Amniotic epithelial cell (primary cell): ENCODE measurements around the gene CTDP1.
"Not testable (repeated sequence)": the region's sequence is repeated elsewhere in the genome, so short reads cannot be mapped to it uniquely, and the experiment has no call there.

Experiments
- DNase-seq: peaks from one replicate; pipeline ENCODE4 v3.0.0-alpha.2; 2010; ENCODE audit warnings: low read depth

CTDP1 gene

DNA sequence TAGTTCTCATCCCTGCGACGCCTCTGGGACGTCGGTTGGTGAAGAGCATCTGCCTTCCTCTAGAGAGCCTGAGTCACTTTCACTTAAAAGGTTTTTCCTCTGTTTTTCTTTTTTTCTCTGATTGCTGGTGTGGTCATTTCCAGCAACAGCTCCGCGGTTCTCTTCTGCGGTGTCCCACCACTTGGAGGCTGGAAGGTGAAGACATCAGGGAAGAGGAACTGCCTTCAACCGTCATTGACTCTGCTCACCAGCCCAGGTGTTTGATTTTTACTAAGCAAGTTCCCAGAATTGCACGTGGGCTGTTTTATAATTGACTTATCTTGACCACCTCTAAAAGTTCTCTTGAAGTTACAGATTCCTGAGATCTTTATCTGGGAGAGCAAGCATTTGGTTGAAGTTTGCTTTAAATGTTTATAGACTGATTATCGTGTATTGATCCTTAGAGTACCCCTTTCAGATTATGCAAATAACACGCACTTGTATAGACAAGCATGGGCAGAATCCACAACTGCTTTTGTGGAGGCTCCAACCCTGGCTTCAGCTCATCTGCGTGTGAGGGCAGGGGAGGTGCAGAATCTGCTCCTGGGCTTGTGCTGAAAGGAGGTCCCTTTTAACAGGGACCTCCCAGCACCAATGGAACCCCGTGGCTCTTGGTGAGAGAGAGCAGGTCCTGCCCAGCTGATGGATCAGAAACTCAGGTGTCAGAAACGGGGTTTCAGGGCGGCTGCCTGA is 3.5 kb downstream of the CTDP1 start:
- DNase-seq = no peak

DNA sequence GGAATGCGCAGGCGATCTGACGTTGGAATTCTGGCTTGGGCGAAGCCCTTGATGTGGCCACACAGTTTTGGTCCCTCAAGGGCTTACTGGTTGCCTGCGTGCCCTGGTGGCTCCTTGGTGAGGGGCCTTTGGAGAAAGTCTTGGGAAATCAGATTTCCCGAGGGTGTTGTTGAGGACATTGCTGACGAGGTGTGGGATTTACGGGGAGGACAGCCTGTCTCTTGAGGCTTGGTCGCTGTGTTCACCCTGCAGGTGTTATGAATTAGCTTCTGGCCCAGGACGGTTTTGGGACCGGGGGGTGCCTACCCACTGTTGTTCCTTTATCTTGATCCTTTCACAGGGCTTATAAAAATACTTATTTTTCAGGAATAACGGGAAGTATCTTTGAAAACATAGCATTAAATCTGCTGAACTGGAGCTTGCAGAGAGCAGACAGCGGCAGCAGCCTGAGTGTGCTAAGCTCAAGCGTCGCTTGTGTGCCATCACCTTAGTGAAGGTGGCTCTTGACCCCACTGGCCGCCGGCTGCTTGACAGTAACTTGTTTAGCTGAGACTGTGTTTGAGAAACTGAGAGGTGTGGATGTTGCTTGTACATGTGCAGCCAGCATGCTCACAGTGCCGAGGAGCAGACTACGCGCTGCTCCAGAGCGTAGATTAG is 4.2 kb downstream of the CTDP1 start:
- DNase-seq = no peak

DNA sequence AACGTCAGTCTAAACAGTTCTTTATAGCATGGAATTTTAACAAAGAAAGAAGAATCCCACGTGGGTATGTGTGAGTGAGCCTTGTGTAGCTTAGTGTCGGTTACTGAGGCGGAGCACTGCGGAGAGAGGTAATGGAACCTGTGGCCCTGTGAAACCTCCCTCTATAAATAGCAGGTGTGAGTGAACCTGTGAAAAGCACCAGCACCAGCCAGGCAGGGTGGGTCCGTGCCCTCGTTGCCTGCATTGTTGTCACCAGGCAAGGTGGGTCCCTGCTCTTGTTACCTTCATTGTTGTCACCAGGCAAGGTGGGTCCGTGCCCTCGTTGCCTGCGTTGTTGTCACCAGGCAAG is 4.7 kb downstream of the CTDP1 start:
- DNase-seq = no peak

DNA sequence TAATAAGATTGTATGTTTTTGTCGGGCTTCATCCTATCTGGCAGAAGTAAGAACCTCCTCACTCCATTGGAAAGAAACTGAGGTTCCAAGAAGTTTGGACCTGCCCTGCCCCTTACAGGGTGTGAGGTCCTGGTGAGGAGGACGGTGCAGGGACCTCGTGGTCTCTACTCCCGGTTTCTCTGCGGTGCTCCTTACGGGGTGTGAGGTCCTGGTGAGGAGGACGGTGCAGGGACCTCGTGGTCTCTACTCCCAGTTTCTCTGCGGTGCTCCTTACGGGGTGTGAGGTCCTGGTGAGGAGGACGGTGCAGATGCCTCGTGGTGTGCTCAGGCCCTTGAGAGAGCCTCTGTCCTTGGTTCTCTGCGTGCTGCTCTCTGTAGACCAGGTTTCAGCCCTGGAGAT is 5.2 kb downstream of the CTDP1 start:
- no peak for DNase-seq

DNA sequence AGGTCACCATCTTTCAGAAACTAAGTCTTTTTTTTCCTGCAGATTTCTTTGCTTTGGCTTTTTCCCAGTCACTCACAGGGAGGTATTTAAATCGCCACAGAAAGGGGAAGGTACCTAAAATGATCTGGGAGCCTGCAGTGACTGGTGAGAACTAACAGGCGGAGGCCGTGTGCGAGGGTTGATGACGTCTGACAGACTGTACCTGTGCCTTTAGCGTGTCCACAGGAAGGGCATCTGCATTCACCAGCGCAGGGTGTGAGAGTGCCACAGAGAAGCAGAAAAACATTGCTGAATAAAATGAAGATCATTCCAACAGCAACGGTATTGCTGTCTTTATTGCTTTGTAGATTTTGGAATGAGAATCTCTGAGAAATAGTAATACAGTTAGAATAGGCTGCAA is 5.7 kb downstream of the CTDP1 start:
- no peak for DNase-seq

DNA sequence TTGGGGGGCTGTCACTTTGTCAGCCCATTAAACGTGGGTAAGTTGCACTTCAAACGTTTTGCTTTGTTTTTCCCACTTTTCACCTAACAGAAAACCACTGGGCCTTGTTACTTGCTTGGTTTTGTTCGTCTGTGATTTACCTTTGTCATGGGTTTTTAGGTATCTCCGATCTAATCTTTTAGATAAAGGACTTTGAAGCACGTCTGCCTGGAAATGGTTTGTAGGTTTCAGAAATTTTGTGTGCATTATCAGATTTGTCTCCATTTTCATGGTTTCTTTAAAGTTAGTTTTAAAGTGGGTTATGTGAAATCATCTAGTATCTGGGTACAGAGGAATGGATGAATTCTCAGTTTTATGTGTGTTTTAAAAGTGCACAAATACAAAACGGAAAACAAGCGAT is 6.4 kb downstream of the CTDP1 start:
- no peak for DNase-seq

DNA sequence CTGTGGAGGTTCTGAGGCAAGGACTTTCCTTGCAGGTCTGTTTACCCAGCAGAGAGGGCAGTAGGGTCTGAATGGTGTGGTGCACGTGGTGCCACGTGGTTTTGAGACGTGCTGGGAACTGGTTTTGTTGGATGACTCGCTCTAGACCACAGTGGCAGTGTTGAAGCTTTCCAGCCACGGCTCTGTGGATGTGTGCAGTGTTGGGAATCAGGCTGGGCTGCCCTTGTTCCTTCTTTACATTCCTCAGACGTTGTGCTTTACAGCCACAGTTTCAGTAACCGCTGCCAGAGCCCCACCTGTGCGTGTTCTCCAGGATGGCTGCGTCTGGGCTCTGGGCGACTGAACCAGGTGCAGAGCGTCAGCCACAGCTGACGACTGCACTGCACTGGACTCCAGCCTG is 8.2 kb downstream of the CTDP1 start:
- DNase-seq = peak; percentile 78

DNA sequence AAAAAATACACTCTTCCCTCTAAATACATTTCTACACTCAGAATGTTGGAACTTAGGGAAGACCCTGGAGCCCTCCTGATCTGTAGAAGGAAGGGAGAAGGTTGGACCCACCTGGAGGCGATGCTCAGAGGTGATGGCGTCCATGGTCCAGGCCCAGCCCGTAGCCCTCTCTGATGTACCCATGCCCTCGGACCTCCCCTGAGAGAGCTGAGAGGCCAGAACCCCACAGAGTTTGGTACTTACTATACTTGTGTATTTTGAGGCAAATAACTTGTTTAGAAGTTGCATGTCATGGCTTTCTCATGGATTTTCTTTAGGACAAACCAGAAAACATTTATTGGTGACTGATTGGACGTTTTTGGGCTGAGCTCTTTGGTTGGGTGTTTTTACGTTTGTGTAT is 10.5 kb downstream of the CTDP1 start:
- DNase-seq = no peak

DNA sequence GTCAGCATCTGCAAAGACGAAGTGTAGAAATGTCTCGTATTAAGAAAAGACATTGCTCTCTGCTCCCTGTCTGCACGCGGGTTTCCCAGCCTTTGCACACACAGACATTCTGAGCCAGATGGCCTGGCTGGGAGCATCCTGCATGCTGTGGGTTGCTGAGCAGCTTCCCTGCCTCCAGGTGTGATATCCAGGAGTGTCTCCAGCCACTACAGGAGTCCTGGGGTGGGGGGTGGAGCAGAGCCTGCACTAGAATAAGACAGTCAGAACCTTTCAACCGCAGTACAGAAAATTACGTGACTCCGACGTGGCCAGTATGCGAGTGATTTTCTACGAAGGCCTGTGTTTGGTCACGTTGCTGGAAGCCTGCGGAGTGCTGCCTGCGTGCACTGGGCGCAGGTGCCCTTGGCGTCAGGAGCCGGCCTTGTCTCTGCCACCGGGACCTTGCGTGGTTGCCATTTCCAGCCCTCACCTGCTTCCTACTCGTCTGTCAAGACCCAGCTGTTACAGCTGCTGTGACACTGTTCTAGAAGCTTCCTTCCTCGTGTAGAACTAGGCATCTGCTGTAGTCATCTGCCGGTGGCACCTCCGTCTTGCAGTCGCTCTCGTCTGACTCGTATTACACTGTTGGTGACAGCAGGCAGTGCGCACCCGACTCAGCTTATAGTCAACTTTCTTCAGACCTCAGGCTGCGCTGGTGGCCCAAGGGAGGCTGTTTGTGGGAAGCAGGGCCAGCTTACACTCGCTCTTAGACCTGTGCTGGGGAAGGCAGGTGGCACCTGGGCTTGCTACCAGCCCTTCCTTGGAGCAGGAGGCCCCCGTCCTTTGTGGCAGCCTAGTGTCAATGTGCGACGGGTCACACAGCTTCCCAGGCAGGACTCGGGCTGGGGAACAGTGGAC is 11.2 kb downstream of the CTDP1 start:
- DNase-seq = no peak

DNA sequence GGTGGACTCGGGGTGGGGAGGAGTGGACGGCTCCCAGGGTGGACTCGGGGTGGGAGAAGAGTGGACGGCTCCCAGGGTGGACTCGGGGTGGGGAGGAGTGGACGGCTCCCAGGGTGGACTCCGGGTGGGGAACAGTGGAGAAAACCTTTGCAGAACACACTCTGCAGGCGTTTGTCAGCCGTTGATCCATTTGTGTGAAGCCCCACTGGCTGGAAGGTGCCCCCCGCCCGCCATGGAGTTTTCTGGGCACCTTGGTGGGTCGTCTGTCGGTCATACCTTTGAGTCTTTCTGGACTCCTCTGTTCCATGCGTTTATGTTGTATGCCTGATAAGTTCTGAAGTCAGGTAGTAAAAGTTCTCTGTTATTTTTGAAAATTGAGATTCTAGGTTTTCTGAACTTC is 12.5 kb downstream of the CTDP1 start:
- DNase-seq = no peak

DNA sequence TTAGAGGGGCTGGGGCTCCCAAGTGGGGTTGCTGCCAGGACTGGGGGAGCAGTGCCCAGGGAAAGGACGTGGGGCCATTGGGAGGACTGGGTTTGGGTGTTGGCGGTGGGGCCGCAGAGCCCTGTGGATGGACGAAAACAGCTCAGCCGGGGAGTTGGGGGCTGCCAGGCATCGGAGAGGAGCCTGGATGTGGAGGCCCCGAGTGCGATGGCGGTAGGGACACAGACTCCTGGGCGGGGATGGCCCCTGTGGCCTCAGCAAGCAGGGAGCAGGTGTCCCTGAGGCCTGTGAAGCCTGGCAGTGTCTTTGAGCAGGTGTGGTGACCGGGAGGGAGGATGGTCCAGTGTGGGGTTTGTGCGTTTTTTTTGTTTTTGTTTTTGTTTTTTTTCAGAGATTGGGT is 13.3 kb downstream of the CTDP1 start:
- DNase-seq = no peak

DNA sequence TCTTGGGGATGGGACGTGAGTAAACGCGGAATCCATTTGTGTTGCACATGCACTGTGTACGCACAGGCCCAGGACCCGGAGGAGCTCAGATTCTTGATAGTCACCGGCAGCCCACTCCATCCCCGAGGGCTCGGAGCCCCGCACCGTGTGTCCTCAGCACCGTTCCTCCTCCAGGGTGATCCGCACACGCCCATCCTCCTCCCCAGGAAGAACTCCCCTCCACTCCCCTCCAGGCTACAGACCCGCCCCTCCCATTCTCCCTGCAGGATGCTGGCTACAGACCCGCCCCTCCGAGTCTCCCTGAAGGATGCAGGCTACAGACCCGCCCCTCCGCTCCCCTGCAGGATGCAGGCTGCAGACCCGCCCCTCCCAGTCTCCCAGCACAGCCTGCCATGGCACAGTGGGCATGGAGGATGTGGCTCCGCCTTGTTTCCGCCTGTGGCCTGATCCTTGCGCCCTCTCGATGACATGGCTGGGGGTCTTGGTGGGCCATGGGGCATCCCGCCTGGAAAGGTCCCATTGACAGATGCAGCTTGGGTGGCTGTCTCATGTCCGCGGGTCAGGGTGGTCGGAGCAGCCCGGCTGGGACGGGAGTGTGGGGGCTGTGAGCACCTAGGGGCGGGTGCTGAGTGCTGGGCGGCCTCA is 14.1 kb downstream of the CTDP1 start:
- no peak for DNase-seq

DNA sequence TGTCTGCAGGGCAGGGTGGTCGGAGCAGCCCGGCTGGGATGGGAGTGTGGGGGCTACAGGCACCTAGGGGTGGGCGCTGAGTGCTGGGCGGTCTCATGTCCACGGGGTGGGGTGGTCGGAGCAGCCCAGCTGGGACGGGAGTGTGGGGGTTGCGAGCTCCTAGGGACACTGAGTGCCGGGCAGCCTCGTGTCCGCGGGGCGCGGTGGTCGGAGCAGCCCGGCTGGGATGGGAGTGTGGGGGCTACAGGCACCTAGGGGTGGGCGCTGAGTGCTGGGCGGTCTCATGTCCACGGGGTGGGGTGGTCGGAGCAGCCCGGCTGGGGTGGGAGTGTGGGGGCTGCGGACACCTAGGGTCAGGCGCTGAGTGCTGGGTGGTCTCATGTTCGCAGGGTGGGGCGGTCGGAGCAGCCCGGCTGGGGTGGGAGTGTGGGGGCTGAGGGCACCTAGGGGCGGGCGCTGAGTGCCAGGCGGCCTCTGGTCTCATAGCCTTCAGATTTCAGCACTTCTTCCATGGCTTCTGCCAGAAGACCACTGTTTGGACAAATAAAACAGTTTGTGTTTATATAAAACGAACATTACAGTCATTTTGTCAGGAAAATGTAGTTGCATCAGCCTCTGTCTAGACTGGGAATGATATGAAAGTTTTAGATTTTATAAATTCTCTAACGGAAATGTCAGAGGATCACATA is 14.7 kb downstream of the CTDP1 start:
- not testable (repeated sequence) for DNase-seq

DNA sequence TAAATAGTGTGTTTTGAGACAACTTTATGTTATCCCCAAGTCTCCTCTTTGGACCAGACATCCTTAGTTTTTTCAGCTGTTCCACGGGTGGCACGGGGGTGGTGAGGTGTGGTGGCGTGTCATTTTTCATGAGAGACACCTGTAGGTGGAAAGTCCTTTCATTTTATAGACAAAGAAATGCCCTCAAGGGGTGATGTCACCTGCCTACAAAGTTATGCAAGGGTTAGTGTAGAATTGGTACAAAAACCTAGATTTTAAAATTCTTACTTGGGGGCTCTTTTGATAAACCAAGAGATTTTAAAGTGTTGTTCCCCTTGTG is 15.3 kb downstream of the CTDP1 start:
- no peak for DNase-seq

DNA sequence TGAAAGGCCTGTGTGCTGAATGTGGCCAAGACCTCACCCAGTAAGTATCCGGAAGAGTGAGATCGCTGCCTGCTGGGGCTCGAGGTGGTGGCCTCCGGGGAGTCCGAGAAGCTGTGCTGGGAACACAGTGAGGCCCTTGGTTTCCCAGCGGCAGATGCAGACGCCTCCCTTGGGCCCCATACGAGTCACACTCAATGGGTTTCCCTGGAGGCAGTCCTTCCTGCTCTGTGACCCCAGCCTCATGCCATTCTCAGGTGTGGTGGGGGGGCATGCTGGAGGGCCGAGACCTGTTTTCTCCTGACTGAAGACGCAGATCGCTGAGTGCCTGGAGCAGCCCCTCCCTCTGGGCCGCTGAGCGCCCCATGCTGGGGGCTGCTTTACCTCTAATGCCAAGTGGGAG is 15.7 kb downstream of the CTDP1 start:
- DNase-seq = no peak

DNA sequence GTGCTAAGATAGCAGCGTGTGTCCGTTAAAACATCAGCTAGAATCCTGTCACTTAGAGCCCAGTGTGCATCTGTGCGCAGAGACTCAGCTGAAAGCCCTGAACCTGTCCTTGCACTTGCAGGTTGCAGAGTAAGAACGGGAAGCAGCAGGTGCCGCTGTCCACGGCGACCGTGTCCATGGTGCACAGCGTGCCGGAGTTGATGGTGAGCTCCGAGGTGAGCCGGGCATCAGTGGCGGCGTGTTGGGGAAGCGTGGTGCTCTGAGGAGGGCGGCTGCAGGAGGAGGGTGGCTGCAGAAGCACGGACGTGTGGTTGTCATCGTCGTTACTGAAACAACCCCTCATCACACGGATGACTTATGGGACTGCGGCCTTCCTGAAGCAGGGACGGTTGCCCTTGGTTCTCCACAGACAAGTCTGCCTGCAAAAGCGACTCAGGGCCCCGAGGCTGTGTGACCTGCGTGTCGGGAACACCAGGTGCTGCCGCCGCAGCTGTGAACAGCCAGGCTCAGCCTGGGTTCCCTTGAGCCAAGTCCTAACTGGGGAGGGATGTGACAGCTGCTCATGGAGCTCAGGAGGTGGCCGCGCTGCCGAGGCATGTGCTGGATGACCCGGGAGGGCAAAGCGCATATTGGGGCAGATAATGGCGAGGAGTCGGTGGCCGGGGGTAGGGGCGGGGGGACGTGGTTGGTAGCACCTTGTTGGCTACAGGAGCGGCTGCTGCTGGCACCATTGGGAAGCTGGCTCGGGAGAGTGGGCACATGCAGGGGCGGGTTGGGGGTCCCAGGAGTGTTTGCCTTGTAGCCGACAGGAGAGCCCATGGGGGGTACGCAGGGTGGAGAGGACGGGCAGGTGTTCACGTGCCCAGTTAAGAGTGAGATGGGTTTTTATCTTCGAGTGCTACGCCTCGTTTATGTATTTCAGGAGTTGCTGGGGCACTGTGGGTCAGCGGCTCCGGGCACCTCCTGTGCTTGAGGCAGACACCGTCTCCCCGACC is 16.6 kb downstream of the CTDP1 start:
- DNase-seq = no peak

DNA sequence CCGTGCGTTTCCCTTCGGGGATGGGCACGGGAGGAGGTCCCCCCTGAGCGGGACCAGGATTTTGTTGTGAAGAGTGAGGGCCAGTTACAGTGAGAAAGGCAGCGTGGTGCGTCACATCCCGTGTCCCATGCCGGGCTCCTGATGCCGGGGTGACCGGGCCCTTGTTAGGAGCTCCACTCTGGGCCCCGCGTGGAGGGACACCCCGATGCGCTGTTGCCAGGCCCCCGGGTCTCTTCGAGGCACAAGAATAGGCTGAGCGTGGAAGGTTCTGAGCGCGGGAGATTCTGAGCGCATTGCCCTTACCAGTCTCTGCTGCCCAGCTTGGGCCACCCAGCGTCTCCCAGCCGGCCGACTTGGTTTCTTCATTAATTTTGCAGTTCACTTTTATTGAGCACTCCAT is 17.6 kb downstream of the CTDP1 start:
- no peak for DNase-seq

DNA sequence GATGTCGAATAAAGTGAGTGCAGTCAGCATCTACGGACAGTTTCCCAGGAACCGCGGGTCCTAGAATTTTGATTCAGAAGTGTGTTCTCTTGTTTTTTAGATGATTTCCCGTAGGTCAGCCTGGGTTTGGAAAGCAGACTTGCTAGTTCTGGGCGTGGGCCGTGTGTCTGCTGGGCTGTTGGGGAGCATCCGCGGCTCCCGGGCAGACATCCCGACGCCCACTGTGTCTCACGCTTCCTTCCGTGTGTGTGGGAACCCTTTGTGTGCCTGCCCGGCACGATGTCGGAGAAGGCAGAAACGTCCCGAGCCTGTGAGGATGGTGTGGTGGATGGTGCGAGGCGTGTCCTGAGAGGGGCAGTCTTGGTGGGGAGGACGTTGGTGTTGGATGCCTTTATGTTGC is 18.4 kb downstream of the CTDP1 start:
- DNase-seq = no peak

DNA sequence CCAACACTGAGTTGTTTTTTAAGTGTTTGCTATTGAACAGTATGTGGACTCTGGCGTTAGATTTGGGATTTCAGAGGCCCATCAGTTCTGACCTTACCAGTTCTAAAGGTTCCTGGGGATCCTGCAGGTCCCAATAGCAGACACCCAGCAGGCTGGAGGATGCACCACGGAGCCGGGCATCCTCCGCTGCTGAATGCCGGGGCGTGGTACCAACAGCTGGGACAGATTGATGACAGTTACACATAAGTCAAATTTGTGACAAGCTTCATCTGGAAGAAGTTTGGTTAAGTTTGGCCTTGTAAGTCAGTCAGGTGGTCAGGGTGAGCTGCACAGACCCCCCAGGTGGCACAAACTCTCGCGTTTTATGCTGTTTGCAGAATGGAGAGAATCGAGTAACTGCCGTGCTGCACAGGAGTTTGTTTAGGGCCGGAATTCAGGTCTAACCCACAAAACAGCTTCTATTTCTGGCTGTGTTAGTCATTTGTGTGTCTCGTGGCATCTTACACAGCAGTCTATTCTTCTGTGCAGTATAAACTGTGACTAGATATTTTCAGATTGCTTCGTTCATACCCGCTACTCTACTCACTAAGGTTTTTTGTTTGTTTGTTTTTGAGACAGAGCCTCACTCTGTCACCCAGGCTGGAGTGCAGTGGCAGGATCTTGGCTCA is 19.2 kb downstream of the CTDP1 start:
- DNase-seq = peak; percentile 20

DNA sequence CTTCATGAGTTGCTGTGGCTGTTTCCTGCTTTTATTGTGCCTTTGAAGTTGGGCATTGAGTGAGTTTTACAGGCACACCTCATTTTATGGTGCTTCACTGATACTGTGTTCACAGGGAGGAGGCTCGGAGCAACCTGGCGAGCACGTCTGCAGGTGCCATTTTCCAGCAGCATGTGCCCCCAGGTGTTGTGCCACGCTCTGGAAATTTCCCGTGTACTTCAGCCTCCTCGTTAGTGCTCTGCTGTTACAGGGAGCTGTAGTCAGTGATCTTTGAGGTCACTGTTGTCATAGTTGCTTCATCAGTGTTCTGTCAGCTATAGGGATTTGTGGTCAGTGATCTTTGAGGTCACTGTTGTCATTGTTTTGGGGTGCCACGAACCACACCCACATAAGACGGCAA is 20.1 kb downstream of the CTDP1 start:
- DNase-seq = no peak
